Measurements from ENCODE around the gene TRIM61.
"Not testable (repeated sequence)": the region's sequence is repeated elsewhere in the genome, so short reads cannot be mapped to it uniquely, and the experiment has no call there.

Gene TRIM61

DNA sequence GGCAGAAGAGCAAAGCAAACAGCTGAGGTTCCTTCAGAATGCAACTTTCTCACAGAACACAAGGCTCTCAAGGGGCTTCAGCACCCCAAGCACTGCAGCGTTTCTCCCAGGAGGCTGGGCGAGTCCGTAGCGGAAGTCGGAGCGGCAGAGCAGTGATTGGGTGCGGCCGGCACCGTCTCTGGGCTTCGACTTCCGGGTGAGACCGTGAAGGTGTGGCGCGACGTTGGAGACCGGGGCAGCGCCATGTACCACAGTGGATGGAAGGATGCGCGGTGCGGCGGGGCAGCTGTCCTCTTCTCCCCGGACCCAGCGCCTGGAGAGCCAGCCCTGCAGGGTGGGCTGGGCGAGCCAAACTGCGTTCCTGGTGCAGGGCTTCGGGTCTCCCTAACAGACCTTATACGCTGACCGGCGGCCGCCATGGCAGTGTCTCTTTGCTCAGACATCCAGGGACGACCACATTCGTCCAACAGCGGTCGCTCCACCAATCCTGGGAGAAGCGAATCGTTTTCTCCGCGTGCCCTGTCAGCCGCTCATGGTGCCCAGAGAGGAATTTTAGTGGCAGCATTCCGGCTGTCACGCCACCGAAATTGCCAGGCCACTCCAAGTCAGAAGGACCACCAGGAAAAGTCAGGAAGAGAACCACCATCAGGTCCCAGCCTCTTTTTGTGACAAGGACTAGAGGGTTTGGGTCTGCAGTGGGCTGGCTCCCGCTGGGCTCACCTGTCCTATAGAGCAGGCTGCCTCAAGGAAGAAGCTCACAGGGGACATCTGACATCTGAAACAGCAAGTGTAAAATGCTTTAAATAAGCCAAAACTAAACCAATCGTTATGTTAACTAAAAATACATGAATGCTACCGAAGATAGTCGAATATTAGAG, 20.5 kb downstream of the TRIM61 start:
- DNase-seq (ENCODE audit: low read depth) = peak; percentile 54

DNA sequence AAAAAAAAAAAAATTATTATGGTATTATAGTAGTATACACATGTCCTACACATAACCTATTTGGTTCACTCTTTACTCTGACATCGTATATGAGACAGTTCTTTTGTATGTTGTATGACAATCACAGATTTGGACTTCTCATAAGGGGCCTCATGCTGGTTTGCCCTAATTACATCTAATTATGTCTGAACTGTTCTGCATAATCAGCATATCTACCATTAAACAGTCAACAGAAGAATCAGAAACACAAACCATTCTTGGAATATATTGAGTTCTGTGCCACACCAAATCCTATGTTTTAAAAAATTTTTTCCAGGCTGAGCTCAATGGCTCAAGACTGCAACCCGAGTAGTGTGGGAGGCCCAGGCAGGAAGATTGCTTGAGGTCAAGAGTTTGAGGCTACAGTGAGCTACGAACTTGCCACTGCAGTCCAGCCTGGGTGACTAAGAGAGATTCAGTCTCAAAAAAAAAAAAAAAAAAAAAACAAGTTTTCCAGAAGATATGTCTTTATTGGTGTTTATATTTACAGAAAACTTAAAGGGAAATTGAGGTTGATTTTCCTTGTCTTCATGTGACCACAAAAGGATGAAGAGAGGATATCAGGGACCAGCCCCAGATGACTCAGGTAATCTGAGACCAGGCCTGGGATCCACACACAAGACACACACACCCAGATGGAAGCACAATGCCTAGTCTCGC, 22.2 kb downstream of the TRIM61 start:
- DNase-seq (ENCODE audit: low read depth) = no peak

DNA sequence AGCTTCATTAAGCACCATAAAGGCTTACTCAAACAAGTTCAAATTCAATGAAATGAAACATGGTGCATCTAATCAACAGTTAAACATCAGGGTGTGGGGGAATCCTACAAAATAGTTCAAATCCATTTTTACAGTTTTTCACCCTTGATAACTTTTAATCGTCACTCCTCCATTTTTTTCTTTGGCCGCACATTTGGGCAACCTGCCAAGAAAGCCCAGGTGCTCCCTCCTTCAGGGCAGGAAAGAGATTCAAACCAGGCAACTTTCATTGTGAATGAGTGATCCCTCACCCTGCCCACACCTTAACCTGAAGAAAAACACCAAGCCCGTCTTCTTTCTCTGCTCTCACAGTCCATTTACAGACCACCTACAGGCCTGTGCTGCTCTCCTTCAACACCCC, 24.9 kb downstream of the TRIM61 start:
- DNase-seq (ENCODE audit: low read depth) = no peak

DNA sequence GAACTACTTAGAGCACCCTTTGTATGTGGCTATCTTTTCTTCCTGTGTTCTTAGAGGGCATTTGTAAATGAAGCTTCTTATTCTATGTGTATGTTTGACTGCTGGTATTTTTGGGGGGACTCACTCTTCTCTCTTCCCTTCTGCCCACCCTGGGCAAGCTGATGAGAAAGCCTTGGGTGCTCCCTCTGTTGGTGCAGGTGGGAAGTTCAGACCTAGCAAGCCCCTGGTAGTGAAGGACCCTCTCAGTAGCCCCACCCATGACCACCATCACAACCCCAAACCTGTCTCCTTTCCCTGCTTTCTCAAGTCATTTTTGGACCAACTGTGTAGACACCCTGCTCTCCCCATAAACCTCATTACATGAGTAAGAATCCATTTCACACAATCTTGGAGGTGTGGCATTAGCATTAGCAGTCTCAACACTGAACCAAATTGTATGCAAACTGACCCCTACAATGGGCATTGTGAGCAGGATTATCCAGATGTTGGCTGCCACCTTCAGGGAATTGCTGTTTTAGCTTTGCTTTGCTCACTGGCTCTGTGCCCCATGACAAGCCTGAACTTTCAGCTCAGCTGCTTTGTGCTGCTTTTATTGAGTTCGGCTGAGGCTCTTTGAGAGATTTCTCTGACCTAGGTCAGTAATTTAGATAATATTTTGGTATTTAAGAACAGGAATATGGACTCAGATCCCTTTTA, 27.9 kb downstream of the TRIM61 start:
- DNase-seq (ENCODE audit: low read depth) = no peak

DNA sequence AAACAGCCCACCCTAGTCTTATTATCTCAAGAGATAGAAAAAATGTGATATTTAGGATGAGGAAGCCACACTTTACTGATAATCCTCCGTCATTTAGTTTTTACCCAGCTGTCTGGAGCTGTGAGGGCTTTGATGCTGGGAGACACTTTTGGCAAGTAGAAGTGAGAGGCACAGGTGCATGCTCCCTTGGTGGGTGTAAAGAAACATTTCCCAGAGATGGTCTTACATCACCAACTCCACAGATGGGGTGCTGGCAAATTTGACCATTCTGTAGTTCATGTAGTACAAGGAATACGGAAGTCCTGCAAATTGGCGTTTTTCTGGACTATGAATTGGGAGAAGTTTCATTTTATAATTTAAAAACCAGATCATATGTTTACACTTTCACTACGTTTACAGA, 28.5 kb downstream of the TRIM61 start:
- no peak for DNase-seq (ENCODE audit: low read depth)

DNA sequence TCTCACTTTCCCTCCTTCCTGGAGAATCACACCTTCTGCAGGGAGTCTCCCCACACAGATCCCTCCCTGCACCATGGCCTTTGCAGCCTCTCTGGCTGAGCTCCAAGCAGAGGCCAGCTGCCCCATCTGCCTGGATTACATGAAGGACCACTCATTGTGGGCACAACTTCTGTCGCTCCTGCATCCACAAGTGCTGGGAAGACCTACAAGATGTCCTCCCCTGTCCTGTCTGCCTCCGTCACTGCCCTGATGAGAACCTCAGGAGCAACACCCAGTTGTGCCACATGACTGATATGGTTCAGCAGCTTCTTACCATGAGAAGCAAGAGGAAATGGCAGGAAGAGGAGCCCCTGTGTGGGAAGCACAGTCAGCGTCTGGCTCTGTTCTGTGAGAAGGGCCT, 29.5 kb downstream of the TRIM61 start:
- DNase-seq (ENCODE audit: low read depth) = not testable (repeated sequence)

DNA sequence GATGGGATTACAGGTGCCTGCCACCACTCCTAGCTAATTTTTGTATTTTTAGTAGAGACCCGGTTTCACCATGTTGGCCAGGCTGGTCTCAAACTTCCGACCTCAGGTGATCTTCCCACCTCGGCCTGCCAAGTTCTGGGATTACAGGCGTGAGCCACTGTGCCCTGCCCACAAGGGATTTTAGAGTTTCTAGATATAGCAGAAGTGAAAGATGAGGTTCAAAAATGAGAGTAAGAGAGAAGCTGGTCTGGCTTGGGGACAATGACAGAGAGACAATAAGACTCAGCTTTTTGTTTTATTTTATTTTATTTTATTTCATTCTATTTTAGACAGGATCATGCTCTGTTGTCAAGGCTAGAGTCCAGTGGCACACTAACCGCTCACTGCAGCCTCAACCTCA, 30.6 kb downstream of the TRIM61 start:
- no peak for DNase-seq (ENCODE audit: low read depth)

DNA sequence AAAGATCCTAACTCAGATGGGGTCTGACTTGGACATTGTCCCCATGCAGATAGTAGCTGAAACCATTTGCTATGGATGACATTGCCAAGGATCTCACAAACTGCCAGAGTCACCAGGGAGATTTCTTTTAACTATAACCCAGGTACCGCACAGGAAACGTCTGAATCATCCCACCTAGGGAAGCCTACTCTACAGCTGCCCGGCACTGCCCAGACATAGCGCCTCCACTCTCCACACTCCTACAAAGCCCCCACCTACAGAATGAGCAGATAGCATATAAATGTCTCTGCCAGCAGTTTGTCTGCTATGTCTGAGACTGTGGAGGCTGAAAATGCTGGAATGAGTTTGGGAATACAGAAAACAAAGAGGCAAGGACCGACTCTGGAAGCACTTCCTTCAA, 32.3 kb downstream of the TRIM61 start:
- no peak for DNase-seq (ENCODE audit: low read depth)

DNA sequence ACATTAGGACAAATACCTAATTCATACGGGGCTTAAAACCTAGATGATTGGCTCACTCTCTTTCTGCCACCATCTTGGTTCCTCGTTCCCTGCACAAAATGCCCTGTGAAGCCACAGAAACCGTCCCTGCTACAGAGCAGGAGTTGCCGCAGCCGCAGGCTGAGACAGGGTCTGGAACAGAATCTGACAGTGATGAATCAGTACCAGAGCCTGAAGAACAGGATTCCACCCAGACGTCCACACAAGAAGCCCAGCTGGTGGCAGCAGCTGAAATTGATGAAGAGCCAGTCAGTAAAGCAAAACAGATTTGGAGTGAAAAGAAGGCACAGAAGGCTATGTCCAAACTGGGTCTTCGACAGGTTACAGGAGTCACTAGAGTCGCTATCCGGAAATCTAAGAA, 34.3 kb downstream of the TRIM61 start:
- DNase-seq (ENCODE audit: low read depth) = no peak

DNA sequence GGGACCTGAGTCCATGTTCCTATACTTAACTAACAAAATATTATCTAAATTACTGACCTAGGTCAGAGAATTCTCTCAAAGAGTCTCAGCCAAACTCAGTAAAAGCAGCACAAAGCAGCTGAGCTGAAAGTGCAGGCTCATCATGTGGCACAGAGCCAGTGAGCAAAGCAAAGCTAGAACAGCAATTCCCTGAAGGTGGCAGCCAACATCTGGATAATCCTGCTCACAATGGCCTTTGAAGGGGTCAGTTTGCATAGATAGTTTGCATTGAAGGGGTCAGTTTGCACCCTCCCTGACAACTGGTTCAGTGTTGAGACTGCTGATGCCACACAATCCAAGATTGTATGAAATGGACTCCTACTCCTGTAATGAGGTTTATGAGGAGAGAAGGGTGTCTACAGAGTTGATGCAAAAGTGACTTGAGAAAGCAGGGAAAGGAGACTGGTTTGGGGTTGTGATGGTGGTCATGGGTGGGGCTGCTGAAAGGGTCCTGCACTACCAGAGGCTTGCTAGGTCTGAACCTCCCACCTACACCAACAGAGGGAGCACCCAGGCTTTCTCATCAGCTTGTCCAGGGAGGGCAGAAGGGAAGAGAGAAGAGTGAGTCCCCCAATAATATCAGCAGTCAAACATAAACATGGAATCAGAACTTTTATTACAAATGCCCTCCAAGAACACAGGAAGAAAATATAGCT, 39.7 kb downstream of the TRIM61 start:
- no peak for DNase-seq (ENCODE audit: low read depth)

DNA sequence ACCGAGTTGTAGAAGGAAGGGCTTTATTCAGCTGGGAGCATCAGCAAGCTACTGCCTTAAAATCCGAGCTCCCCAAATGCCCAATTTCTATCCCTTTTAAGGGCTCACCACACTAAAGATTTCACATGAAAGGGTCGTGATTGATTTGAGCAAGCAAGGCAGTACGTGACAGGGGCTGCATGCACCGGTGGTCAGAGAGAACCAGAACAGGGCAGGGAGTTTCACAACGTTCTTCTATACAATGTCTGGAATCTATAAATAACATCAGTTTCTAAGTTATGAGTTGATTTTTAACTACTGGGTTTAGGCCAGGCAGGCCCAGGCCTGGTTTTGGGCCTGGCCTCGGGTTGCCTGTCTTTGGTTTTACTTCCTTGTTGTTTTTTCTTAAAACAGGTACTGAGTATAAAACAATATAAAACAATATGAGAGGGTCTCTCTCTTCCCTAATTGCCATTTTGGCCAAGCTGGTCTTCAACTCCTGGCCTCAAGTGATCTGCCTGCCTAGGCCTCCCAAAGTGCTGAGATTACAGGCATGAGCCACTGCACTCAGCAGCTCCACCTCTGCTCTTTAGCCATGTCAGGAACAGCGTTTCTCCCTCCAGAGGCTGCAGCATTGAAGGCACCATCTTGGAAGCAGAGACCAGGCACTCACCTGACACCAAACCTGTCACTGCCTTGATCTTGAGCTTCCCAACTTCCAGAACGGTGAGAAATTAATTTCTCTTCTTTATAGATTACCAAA, 41.4 kb downstream of the TRIM61 start:
- not testable (repeated sequence) for DNase-seq (ENCODE audit: low read depth)

DNA sequence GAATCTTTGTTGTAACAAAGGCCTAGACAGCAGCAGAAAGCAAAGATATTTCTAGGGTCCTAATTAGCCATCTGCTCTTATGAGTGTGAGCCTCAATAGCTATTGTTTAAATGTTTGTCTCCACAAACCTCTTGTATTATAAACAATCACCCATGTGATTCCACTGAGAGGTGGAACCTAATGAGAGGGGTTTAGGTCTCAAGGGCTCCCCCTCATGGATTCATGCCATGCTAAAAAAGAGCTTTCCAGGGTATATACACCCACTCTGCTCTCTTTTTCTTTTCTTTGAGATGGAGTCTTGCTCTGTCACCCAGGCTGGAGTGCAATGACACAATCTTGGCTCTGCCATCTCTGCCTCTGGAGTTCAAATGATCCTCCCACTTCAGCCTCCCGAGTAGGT, 42.1 kb downstream of the TRIM61 start:
- no peak for DNase-seq (ENCODE audit: low read depth)

DNA sequence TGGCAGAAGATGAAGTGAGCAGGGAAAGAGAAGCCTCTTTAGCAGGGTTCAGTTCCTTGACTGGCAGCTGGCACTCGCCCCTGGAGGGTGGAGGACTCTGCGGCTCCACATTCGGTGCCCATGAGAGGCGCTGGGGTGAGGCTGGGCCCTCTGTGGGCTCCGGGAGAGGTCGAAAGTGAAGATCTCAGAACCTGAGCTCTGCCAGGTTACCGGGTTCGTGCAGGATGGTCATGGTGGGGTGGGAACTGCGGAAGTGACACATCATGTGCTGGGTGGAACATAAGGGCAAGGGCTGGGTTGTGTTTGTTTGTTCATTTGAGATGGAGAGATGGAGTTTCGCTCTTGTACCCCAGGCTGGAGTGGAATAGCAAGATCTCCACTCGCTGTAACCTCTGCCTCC, 44.2 kb downstream of the TRIM61 start:
- DNase-seq (ENCODE audit: low read depth) = no peak

DNA sequence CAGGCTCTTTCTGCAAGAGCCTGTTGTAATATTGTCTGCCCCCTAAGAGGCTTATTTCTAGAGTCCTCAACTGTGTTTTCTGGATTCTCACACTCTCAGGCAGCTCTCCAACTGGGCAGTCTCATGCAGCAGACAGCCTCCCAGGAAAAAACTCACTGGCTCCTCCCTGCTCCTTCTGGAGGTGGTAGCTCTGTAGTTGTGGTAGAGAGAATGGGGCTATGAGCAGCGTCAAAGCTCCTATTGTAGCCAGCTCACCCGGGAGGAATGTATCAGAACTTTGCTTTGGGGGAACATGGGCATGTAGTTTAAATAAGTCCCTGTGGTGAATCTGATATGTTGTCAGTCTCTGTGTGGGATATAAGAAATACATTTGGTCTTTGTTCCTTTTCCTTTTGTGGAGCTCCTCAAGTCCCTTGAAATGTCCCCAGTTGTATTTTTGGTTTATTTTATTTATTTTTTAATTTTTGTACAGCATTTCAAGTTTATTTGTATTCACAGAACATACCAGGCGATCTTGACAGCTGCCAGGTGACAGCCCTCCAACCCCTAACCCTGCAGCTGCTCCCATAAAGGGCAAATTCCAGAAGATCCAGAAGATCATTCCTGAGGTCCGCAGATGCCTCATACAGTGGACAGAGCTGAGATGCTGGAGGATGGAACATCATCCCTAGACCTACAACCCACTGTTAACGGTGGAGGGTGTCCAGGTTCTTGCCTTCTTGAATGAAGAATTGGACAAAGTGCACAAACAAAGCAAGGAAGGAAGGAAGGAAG, 45.7 kb downstream of the TRIM61 start:
- DNase-seq (ENCODE audit: low read depth) = no peak

DNA sequence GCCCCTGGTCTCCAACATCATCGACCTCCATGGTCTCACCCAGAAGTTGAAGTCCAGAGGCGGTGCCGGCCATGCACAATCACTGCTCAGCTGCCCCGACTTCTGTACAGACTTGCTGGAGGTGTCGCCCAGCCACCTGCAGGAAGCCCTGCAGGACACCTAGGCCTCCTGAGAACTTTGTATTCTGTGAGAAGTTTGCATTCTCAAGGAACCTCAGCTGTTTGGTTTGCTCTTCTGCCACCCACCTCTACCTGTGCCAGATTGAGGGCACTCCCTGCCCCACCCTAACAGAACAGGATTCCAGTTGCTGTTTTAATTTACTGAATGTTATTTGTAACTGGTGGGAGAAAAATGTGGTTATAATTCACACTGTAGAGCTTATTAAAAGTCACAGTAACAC, 46.8 kb downstream of the TRIM61 start:
- DNase-seq (ENCODE audit: low read depth) = no peak

DNA sequence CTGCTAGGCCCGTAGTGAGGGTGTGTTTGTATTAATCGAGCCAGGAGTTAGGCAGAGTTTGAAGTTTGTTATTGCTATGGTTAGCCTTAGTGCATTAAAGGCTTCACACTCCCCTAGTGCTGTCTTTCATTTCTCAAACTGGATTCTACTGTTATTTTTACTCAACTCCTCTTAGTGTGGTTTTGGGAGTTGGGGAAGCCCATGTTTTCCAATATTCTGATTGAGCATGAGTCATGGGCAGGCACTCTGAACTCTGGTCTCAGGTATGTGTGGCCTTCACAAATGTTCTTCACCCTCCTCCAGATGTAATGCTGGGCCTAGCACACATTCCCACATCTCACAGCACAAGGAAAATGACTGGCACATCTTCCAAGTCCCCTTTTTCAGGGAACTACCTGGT, 50.4 kb downstream of the TRIM61 start:
- not testable (repeated sequence) for DNase-seq (ENCODE audit: low read depth)

DNA sequence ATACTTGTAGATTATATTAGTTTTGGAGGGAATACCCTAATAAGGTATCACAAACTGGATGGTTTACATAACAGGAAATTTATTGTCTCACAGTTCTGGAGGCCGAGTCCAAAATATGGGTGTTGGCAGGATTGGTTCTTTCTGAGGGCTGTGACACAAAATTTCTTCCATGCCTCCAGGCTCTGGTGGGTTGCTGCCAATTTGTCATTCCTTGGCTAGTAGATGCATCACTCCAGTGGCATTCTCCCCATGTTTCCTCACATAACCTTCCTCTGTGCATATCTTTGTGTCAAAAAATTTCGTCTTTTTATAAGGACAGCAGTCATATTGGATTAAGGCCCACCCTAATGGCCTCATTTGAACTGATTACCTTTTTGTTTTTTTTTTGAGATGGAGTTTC, 51.2 kb downstream of the TRIM61 start:
- no peak for DNase-seq (ENCODE audit: low read depth)

DNA sequence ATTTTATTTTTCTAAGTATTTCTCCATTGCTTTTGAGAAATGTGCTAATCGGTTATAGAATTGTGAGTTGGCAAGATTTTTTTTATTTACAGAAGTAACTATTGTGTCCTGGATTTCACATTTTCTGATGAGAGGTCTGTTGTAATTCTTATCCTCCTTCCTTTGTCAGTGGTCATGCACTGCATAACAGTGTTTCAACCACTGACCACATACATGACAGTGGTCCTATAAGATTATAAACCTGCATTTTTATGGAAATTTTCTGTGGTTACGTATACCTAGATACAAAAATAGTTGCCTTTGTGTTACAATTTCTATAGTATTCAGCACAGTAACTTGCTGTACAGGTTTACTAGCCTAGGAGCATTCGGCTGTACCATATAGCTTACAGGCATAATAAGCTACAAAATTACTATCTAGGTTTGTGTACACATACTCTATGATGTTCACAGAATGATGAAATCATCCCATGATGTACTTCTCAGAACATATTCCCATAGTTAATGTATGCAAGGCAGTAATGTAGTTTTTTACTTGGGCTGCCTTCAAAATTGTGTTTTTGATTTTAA, 52.7 kb downstream of the TRIM61 start:
- DNase-seq (ENCODE audit: low read depth) = no peak

DNA sequence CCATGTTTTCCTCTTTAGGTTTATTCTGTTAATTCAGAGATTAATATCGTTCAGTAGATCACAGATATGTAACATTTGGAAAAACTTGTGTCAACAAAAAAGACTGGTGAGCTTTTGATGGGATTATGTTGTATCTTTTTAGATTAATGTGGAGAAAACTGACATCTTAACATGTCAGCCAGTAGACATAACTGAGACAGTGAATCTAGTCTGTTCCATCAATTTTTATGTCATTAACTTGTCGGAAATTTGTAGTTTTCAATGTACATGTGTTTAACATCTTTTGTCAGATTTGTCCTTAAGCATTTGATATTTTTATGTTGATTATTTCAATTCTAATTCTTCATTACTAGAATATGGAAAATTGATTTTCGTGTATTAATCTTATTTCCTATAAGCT, 58.5 kb downstream of the TRIM61 start:
- no peak for DNase-seq (ENCODE audit: low read depth)
